WTC11 (cell line): ENCODE measurements around the gene TSPYL2. TPM values are rescaled to one million over a fixed set of nuclear protein-coding genes. Genes with fewer than 3 reads are reported as not detected.

Experiments
- ATAC-seq: fragments of 200-7000 bp; cut with Tn5 transposase; 2 replicates; pipeline ENCODE4 v1.10.0; 2021; ENCODE audit warnings: mild to moderate bottlenecking, moderate library complexity
- Bru-seq: library from RNA; stranded (reverse); fragments of 400-500 nt; gene quantifications from one replicate; lab custom pipeline; 2021; lab: Mats Ljungman, UMichigan
- CTCF ChIA-PET: fragments of 300-600 bp; sonication (Branson Sonifier 250); formaldehyde crosslinking; loops from one replicate; lab custom pipeline; 2021; ENCODE audit warnings: antibody characterized with exemption; lab: Charles Lee
- POLR2A ChIA-PET: fragments of 350-600 bp; sonication (Branson Sonifier 250); formaldehyde crosslinking; loops from one replicate; lab custom pipeline; 2021; ENCODE audit warnings: antibody characterized with exemption; lab: Charles Lee
- DNase-seq: peaks from one replicate; pipeline ENCODE4 v3.0.0; 2021; ENCODE audit warnings: low spot score
- H3K27ac Mint-ChIP-seq: 2 replicates; pipeline ENCODE4 v1.8.0; 2021; ENCODE audit warnings: mixed read lengths
- H3K27me3 Mint-ChIP-seq: 2 replicates; pipeline ENCODE4 v1.8.0; 2021; ENCODE audit warnings: low read depth, mild to moderate bottlenecking, moderate library complexity, mixed read lengths
- H3K36me3 Mint-ChIP-seq: 2 replicates; pipeline ENCODE4 v1.8.0; 2021; ENCODE audit warnings: mixed read lengths
- H3K4me1 Mint-ChIP-seq: 2 replicates; pipeline ENCODE4 v1.8.0; 2022; ENCODE audit warnings: mixed read lengths
- H3K4me3 Mint-ChIP-seq: 2 replicates; pipeline ENCODE4 v1.8.0; 2021; ENCODE audit warnings: mild to moderate bottlenecking, moderate library complexity, mixed read lengths
- H3K9me3 Mint-ChIP-seq: 2 replicates; pipeline ENCODE4 v1.8.0; 2021; ENCODE audit warnings: mixed read lengths
- CREB1 ChIP-seq: sonication (generic); formaldehyde crosslinking; IDR thresholded peaks from 2 replicates; pipeline ENCODE4 v1.8.0; 2023; ENCODE audit warnings: mild to moderate bottlenecking, missing genetic modification reagents
- CREM ChIP-seq: sonication (generic); formaldehyde crosslinking; IDR thresholded peaks from 2 replicates; pipeline ENCODE4 v1.8.1; 2022; ENCODE audit warnings: mild to moderate bottlenecking, missing genetic modification reagents, moderate library complexity
- FOXK1 ChIP-seq: sonication (generic); formaldehyde crosslinking; IDR thresholded peaks from 2 replicates; pipeline ENCODE4 v1.8.0; 2022; ENCODE audit warnings: mild to moderate bottlenecking, moderate library complexity, missing genetic modification reagents
- GABPB1 ChIP-seq: sonication (generic); formaldehyde crosslinking; IDR thresholded peaks from 2 replicates; pipeline ENCODE4 v1.8.1; 2023; ENCODE audit warnings: mild to moderate bottlenecking, missing genetic modification reagents
- GRHL2 ChIP-seq: fragments of 250-450 bp; sonication (Bioruptor Pico); IDR thresholded peaks from 2 replicates; pipeline ENCODE4 v1.8.0; 2022; ENCODE audit warnings: mild to moderate bottlenecking, moderate library complexity; ENCODE audit not compliant: insufficient replicate concordance, severe bottlenecking
- MXD4 ChIP-seq: fragments of 250-450 bp; sonication (Bioruptor Pico); IDR thresholded peaks from 2 replicates; pipeline ENCODE4 v1.8.0; 2021; ENCODE audit warnings: mild to moderate bottlenecking, moderate library complexity, borderline replicate concordance
- NFYB ChIP-seq: sonication (generic); formaldehyde crosslinking; conservative IDR thresholded peaks from 2 replicates; pipeline ENCODE4 v1.8.0; 2022; ENCODE audit warnings: low read depth, missing genetic modification reagents
- SP1 ChIP-seq: sonication (generic); formaldehyde crosslinking; conservative IDR thresholded peaks from 2 replicates; pipeline ENCODE4 v1.8.1; 2022; ENCODE audit warnings: missing genetic modification reagents
- USF1 ChIP-seq: sonication (generic); formaldehyde crosslinking; IDR thresholded peaks from 2 replicates; pipeline ENCODE4 v1.8.0; 2022; ENCODE audit warnings: mild to moderate bottlenecking, missing genetic modification reagents
- ZBTB21 ChIP-seq: sonication (generic); formaldehyde crosslinking; IDR thresholded peaks from 2 replicates; pipeline ENCODE4 v1.8.1; 2023; ENCODE audit warnings: mild to moderate bottlenecking, missing genetic modification reagents, borderline replicate concordance
- ZNF532 ChIP-seq: fragments of 250-450 bp; sonication (Bioruptor Pico); IDR thresholded peaks from 2 replicates; pipeline ENCODE4 v1.9.0; 2021; ENCODE audit warnings: mild to moderate bottlenecking, borderline replicate concordance
- ZSCAN18 ChIP-seq: fragments of 250-450 bp; sonication (Bioruptor Pico); IDR thresholded peaks from 2 replicates; pipeline ENCODE4 v2.1.2; 2022; ENCODE audit warnings: mild to moderate bottlenecking, moderate library complexity
- long read RNA-seq, 3 experiments: library from RNA in 1 of 3; library from capped mRNA in 1 of 3; library from polyadenylated mRNA in 1 of 3; unstranded in 2 of 3; stranded (forward) in 1 of 3; transcript quantifications; one replicate each; pipeline ENCODE4 v2.0.0, GENCODE V29; 2021
- total RNA-seq: library from RNA; stranded (reverse); gene quantifications from 3 replicates; pipeline ENCODE4 v1.2.3, GENCODE V29; 2021
- TF ChIP-seq, protein P1 (sequence below): sonication (generic); formaldehyde crosslinking; IDR thresholded peaks from 2 replicates; pipeline ENCODE4 v1.8.0; 2022; ENCODE audit warnings: missing genetic modification reagents
- TF ChIP-seq, protein P2 (sequence below): sonication (generic); formaldehyde crosslinking; IDR thresholded peaks from 2 replicates; pipeline ENCODE4 v1.8.0; 2022; ENCODE audit warnings: mild to moderate bottlenecking, missing genetic modification reagents
- TF ChIP-seq, protein P3 (sequence below): sonication (generic); formaldehyde crosslinking; IDR thresholded peaks from 2 replicates; pipeline ENCODE4 v1.8.1; 2023; ENCODE audit warnings: mild to moderate bottlenecking, missing genetic modification reagents

Gene TSPYL2
- 14.6 to 17.9 TPM (median 16.2 TPM) in 3 replicates for total RNA-seq
- Bru-seq, nascent RNA, result percentile 82 among the genes with signal in this experiment
- long read RNA-seq, experiment 1, transcript TSPYL2-201 (7 exons, 2,815 nt), result major isoform, 61 of 88 reads
- long read RNA-seq, experiment 1, partial matches to known transcripts, result 5 of 88 reads
- long read RNA-seq, experiment 1, other reads (novel, unspliced or antisense), result 22 of 88 reads
- long read RNA-seq, experiment 2, partial matches to known transcripts, result 7 of 12 reads
- long read RNA-seq, experiment 2, other reads (novel, unspliced or antisense), result 3 of 12 reads
- long read RNA-seq, experiment 3, partial matches to known transcripts, result 3 of 4 reads
- long read RNA-seq, experiment 3, other reads (novel, unspliced or antisense), result 1 of 4 reads

- peak within 1 kb of the TSS; percentile 96 for H3K27ac Mint-ChIP-seq
- peak within 1 kb of the TSS; percentile 88 for H3K4me3 Mint-ChIP-seq
- TF ChIP-seq, protein P1, sequence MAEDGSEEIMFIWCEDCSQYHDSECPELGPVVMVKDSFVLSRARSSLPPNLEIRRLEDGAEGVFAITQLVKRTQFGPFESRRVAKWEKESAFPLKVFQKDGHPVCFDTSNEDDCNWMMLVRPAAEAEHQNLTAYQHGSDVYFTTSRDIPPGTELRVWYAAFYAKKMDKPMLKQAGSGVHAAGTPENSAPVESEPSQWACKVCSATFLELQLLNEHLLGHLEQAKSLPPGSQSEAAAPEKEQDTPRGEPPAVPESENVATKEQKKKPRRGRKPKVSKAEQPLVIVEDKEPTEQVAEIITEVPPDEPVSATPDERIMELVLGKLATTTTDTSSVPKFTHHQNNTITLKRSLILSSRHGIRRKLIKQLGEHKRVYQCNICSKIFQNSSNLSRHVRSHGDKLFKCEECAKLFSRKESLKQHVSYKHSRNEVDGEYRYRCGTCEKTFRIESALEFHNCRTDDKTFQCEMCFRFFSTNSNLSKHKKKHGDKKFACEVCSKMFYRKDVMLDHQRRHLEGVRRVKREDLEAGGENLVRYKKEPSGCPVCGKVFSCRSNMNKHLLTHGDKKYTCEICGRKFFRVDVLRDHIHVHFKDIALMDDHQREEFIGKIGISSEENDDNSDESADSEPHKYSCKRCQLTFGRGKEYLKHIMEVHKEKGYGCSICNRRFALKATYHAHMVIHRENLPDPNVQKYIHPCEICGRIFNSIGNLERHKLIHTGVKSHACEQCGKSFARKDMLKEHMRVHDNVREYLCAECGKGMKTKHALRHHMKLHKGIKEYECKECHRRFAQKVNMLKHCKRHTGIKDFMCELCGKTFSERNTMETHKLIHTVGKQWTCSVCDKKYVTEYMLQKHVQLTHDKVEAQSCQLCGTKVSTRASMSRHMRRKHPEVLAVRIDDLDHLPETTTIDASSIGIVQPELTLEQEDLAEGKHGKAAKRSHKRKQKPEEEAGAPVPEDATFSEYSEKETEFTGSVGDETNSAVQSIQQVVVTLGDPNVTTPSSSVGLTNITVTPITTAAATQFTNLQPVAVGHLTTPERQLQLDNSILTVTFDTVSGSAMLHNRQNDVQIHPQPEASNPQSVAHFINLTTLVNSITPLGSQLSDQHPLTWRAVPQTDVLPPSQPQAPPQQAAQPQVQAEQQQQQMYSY (CRISPR knock-in tag), result no peak
- TF ChIP-seq SP1 (CRISPR knock-in tag), result peak; percentile 70
- TF ChIP-seq ZBTB21, result no peak
- no peak for TF ChIP-seq ZSCAN18 (CRISPR knock-in tag)
- peak; percentile 75 for TF ChIP-seq NFYB (CRISPR knock-in tag)
- TF ChIP-seq, protein P2, sequence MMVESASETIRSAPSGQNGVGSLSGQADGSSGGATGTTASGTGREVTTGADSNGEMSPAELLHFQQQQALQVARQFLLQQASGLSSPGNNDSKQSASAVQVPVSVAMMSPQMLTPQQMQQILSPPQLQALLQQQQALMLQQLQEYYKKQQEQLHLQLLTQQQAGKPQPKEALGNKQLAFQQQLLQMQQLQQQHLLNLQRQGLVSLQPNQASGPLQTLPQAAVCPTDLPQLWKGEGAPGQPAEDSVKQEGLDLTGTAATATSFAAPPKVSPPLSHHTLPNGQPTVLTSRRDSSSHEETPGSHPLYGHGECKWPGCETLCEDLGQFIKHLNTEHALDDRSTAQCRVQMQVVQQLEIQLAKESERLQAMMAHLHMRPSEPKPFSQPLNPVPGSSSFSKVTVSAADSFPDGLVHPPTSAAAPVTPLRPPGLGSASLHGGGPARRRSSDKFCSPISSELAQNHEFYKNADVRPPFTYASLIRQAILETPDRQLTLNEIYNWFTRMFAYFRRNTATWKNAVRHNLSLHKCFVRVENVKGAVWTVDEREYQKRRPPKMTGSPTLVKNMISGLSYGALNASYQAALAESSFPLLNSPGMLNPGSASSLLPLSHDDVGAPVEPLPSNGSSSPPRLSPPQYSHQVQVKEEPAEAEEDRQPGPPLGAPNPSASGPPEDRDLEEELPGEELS (CRISPR knock-in tag), result 0 out of 2 replicates have a peak, but pooled peaks have one; percentile 37
- peak; percentile 63 for TF ChIP-seq GABPB1
- TF ChIP-seq FOXK1 (CRISPR knock-in tag), result no peak
- TF ChIP-seq, all 79 proteins: peak for 4
- POLR2A ChIA-PET, result interaction anchor here (0.5 to 1.5 kb wide), 5 partner anchors 9 to 160 kb away, joined by 3 to 5 read pairs (median 3); partner anchors contain the start of gene KANTR
- Mint-ChIP-seq H3K9me3 (no peaks in the 10 kb centered on the region), H3K36me3 (peaks cover 21% of the 10 kb centered on the region), H3K27me3 (peaks cover 5% of the 10 kb centered on the region; the same call in 1 of the 2 replicates), H3K4me1 (peaks cover 19% of the 10 kb centered on the region)
- CTCF ChIA-PET, result interaction anchor here (1.0 to 1.4 kb wide), 3 partner anchors 11 to 92 kb away, joined by 3 to 6 read pairs (median 3); no protein-coding TSS in a partner anchor
- ATAC-seq, result peak; percentile 94
- DNase-seq, result peak; percentile 93
Observed at GRCh38 chrX:53081925-53082772, at the start of gene TSPYL2. Gene TSPYL2, plus strand, starts transcription at chrX:53082367. Its CDS starts 132 bp downstream, at chrX:53082499.

DNA sequence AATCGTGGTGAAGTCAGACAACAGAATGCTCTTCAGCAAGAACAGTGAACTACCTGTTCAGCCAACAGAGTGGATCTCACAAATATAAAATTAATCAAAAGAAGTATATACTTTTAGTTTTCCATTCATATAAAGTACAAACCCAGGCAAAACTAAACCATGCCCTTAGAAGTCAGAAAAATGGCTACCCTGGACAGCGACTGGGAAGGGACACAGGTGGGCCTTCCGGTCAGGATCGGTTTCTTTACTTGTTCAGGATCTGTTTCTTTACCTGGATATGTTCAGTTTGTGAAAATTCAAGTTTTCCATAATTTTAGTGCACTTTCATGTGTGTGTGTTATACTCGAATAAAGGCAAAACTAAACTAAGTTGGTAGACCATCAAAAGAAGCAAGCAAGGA lies 46.0 kb upstream of the TSPYL2 start:
- H3K36me3 Mint-ChIP-seq, result no peaks in the 10 kb centered on the region
- H3K27me3 Mint-ChIP-seq, result peaks cover 4% of the 10 kb centered on the region
- H3K27ac Mint-ChIP-seq, result no peak overlapping the region
- ATAC-seq (no peak), DNase-seq (no peak)
- no peak overlapping the region for H3K4me3 Mint-ChIP-seq
- H3K9me3 Mint-ChIP-seq, result no peaks in the 10 kb centered on the region
- ChIA-PET POLR2A (no interaction called here), CTCF (no interaction called here)
- H3K4me1 Mint-ChIP-seq, result peaks cover 9% of the 10 kb centered on the region
- TF ChIP-seq MXD4 (CRISPR knock-in tag), result no peak
- TF ChIP-seq ZNF532 (CRISPR knock-in tag), result no peak
- TF ChIP-seq USF1 (CRISPR knock-in tag), result no peak
- TF ChIP-seq, protein P3, sequence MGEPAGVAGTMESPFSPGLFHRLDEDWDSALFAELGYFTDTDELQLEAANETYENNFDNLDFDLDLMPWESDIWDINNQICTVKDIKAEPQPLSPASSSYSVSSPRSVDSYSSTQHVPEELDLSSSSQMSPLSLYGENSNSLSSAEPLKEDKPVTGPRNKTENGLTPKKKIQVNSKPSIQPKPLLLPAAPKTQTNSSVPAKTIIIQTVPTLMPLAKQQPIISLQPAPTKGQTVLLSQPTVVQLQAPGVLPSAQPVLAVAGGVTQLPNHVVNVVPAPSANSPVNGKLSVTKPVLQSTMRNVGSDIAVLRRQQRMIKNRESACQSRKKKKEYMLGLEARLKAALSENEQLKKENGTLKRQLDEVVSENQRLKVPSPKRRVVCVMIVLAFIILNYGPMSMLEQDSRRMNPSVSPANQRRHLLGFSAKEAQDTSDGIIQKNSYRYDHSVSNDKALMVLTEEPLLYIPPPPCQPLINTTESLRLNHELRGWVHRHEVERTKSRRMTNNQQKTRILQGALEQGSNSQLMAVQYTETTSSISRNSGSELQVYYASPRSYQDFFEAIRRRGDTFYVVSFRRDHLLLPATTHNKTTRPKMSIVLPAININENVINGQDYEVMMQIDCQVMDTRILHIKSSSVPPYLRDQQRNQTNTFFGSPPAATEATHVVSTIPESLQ (CRISPR knock-in tag), result no peak
- TF ChIP-seq GRHL2 (CRISPR knock-in tag), result no peak
- no peak for TF ChIP-seq CREB1 (CRISPR knock-in tag)
- no peak for TF ChIP-seq CREM (CRISPR knock-in tag)
